Breast epithelium (tissue), 4 donors: Measurements from ENCODE around the gene MYO1E. TPM values are rescaled to one million over a fixed set of nuclear protein-coding genes. Genes with fewer than 3 reads are reported as not detected.

Experiments used
- DNase-seq, 2 donors: peaks; one replicate each; pipeline ENCODE4 v3.0.0-alpha.2; 2019; ENCODE audit warnings: low spot score in 2 of 2
- H3K27ac ChIP-seq, 2 donors: fragments of 200-600 bp; sonication (generic) in 1 of 2; one replicate each; pipeline ENCODE4 v1.5.1; 2016 to 2019; ENCODE audit warnings: mild to moderate bottlenecking in 1 of 2
- H3K27me3 ChIP-seq, 2 donors: fragments of 200-600 bp; sonication (generic) in 1 of 2; one replicate each; pipeline versions ENCODE4 v1.5.1 to v1.6.0; 2017 to 2019; ENCODE audit warnings: control low read depth in 1 of 2, mild to moderate bottlenecking in 1 of 2
- H3K36me3 ChIP-seq: fragments of 200-600 bp; one replicate; pipeline ENCODE4 v1.5.1; 2019
- H3K4me1 ChIP-seq, 2 donors: fragments of 200-600 bp; sonication (generic); one replicate each; pipeline ENCODE4 v1.5.1; 2016 to 2019; ENCODE audit warnings: control low read depth in 1 of 2
- H3K4me3 ChIP-seq, 3 donors: fragments of 200-600 bp; sonication (generic); 1 replicate in 2 of 3; 2 replicates in 1 of 3; pipeline ENCODE4 v1.5.1; 2016 to 2019; ENCODE audit warnings: mild to moderate bottlenecking in 3 of 3, moderate library complexity in 2 of 3
- H3K9me3 ChIP-seq, 2 donors: fragments of 200-600 bp; sonication (generic) in 1 of 2; one replicate each; pipeline ENCODE4 v1.5.1; 2016 to 2019; ENCODE audit warnings: control low read depth in 1 of 2
- CTCF ChIP-seq, 3 donors: fragments of 450-650 bp; IDR thresholded peaks; one replicate each; pipeline ENCODE4 v1.5.1; 2016 to 2017; ENCODE audit warnings: antibody characterized with exemption in 3 of 3, mild to moderate bottlenecking in 3 of 3, moderate library complexity in 3 of 3
- POLR2A ChIP-seq: fragments of 450-650 bp; IDR thresholded peaks from one replicate; pipeline ENCODE4 v1.6.1; 2016; ENCODE audit warnings: antibody characterized with exemption, mild to moderate bottlenecking, moderate library complexity
- POLR2AphosphoS5 ChIP-seq, 3 donors: sonication (generic); formaldehyde crosslinking; IDR thresholded peaks; one replicate each; pipeline ENCODE4 v1.6.1; 2017; ENCODE audit warnings: antibody characterized with exemption in 3 of 3
- intact Hi-C: fragments of 100-400 bp; cut with DNase I; formaldehyde crosslinking; loops from one replicate; pipeline ENCODE4 v1.15.1; 2023; ENCODE audit warnings: low total_unique reads
- total RNA-seq, 3 donors: library from RNA; depleted of rRNA; stranded (reverse); fragments of >200 nt; gene quantifications; one replicate each; pipeline ENCODE4 v1.1.0, GENCODE V29; 2016

Gene MYO1E
- total RNA-seq, 3 donors from 2014 or later: 51.5 to 76.1 (median 68.6) TPM

GRCh38 chr15:59290295-59291212, 82.1 kb downstream of the MYO1E start:
- Histone ChIP-seq H3K9me3 (no peaks in the 10 kb centered on the region), H3K4me1 (peaks cover 9 to 18% of the 10 kb centered on the region in 2 donors), H3K4me3 (no peak overlapping the region), H3K27ac (peak overlapping the region in 1 of 2 donors; percentile 33), H3K36me3 (no peaks in the 10 kb centered on the region), H3K27me3 (no peaks in the 10 kb centered on the region)
- DNase-seq: no peak
- TF ChIP-seq CTCF (IDR thresholded peaks at IDR 0.05) (no peak), POLR2A (no peak), POLR2AphosphoS5 (IDR thresholded peaks at IDR 0.05) (no peak)
- intact Hi-C loops: no loop called here

GRCh38 chr15:59289574-59289973, 83.1 kb downstream of the MYO1E start:
- DNase-seq: no peak
- Histone ChIP-seq H3K4me1 (peaks cover 3 to 10% of the 10 kb centered on the region in 2 donors), H3K9me3 (no peaks in the 10 kb centered on the region), H3K36me3 (no peaks in the 10 kb centered on the region), H3K27ac (no peak overlapping the region), H3K27me3 (no peaks in the 10 kb centered on the region), H3K4me3 (no peak overlapping the region)
- TF ChIP-seq CTCF (IDR thresholded peaks at IDR 0.05): no peak
- no peak for TF ChIP-seq POLR2A
- TF ChIP-seq POLR2AphosphoS5 (IDR thresholded peaks at IDR 0.05): no peak
- intact Hi-C loops: no loop called here

- intact Hi-C loops: no loop called here
- H3K27me3 ChIP-seq: no peaks in the 10 kb centered on the region
- H3K9me3 ChIP-seq: no peaks in the 10 kb centered on the region
- DNase-seq: peak; percentile 36 to 56
- no peaks in the 10 kb centered on the region for H3K36me3 ChIP-seq
- peaks cover 0 to 7% of the 10 kb centered on the region in 2 donors for H3K4me1 ChIP-seq
- no peak for TF ChIP-seq POLR2AphosphoS5 (IDR thresholded peaks at IDR 0.05)
- TF ChIP-seq POLR2A: no peak
- no peak for TF ChIP-seq CTCF (IDR thresholded peaks at IDR 0.05)
- no peak overlapping the region for H3K4me3 ChIP-seq
- peak overlapping the region; percentile 2 to 46 for H3K27ac ChIP-seq
Observed at GRCh38 chr15:59283717-59284391, 88.8 kb downstream of the MYO1E start.

- H3K36me3 ChIP-seq: no peaks in the 10 kb centered on the region
- intact Hi-C loops: no loop called here
- DNase-seq: no peak
- no peaks in the 10 kb centered on the region for H3K27me3 ChIP-seq
- peaks cover 0 to 11% of the 10 kb centered on the region in 2 donors for H3K4me1 ChIP-seq
- H3K27ac ChIP-seq: no peak overlapping the region
- H3K9me3 ChIP-seq: no peaks in the 10 kb centered on the region
- TF ChIP-seq CTCF (IDR thresholded peaks at IDR 0.05) (no peak), POLR2A (no peak), POLR2AphosphoS5 (IDR thresholded peaks at IDR 0.05) (no peak)
- H3K4me3 ChIP-seq: no peak overlapping the region
Observed at GRCh38 chr15:59282515-59283337, 89.9 kb downstream of the MYO1E start.
